Measurements from ENCODE around the gene RABL6.

RABL6 gene

GRCh38 chr9:136824496-136825225 lies 16.9 kb downstream of the RABL6 start:
- no peak for TF ChIP-seq CTCF (IDR thresholded peaks at IDR 0.05; ENCODE audit: control insufficient read depth, insufficient read depth, low read depth, low read length, missing control alignments)
- DNase-seq (ENCODE audit: low read depth) = no peak
- no peak overlapping the region for H3K4me3 ChIP-seq (ENCODE audit: control insufficient read depth, low read depth, low read length)

- no peak overlapping the region for H3K4me3 ChIP-seq (ENCODE audit: control insufficient read depth, low read depth, low read length)
- TF ChIP-seq CTCF (IDR thresholded peaks at IDR 0.05; ENCODE audit: control insufficient read depth, insufficient read depth, low read depth, low read length, missing control alignments) = no peak
- DNase-seq (ENCODE audit: low read depth) = no peak
These were observed 17.8 kb downstream of the RABL6 start for GRCh38 chr9:136825295-136826187.

- no peak for TF ChIP-seq CTCF (IDR thresholded peaks at IDR 0.05; ENCODE audit: control insufficient read depth, insufficient read depth, low read depth, low read length, missing control alignments)
- no peak for DNase-seq (ENCODE audit: low read depth)
- no peak overlapping the region for H3K4me3 ChIP-seq (ENCODE audit: control insufficient read depth, low read depth, low read length)
These were observed 18.4 kb downstream of the RABL6 start for GRCh38 chr9:136826188-136826541.

GRCh38 chr9:136826703-136827582 lies 19.2 kb downstream of the RABL6 start:
- no peak overlapping the region for H3K4me3 ChIP-seq (ENCODE audit: control insufficient read depth, low read depth, low read length)
- no peak for TF ChIP-seq CTCF (IDR thresholded peaks at IDR 0.05; ENCODE audit: control insufficient read depth, insufficient read depth, low read depth, low read length, missing control alignments)
- DNase-seq (ENCODE audit: low read depth) = no peak

GRCh38 chr9:136827794-136828473 lies 20.2 kb downstream of the RABL6 start:
- TF ChIP-seq CTCF (IDR thresholded peaks at IDR 0.05; ENCODE audit: control insufficient read depth, insufficient read depth, low read depth, low read length, missing control alignments) = no peak
- DNase-seq (ENCODE audit: low read depth) = no peak
- H3K4me3 ChIP-seq (ENCODE audit: control insufficient read depth, low read depth, low read length) = no peak overlapping the region

Measured in AG09309 (cell line).